IMR-90 (cell line): Measurements from ENCODE around the gene TAAR1. TPM values are rescaled to one million over a fixed set of nuclear protein-coding genes. Genes with fewer than 3 reads are reported as not detected.

Source experiments
- ATAC-seq: fragments of 200-7000 bp; cut with Tn5 transposase; 2 replicates; pipeline ENCODE4 v1.9.1; 2020; ENCODE audit warnings: low read depth, mild to moderate bottlenecking, moderate library complexity
- BruUV-seq: library from RNA; stranded (reverse); fragments of 400-500 nt; replicated peaks from 2 replicates; lab custom pipeline; 2021; lab: Mats Ljungman, UMichigan
- CTCF ChIA-PET: fragments of 300-600 bp; formaldehyde crosslinking; extraction: SDS; loops from one replicate; lab custom pipeline; 2021; ENCODE audit warnings: antibody characterized with exemption; lab: Yijun Ruan, JAX
- POLR2A ChIA-PET: fragments of 300-600 bp; sonication (Branson Sonifier 250); formaldehyde crosslinking; loops from one replicate; lab custom pipeline; 2022; ENCODE audit warnings: antibody characterized with exemption; ENCODE audit not compliant: unreplicated experiment; lab: Charles Lee
- DNase-seq: peaks from one replicate; pipeline ENCODE4 v3.0.0; 2013
- H2AFZ ChIP-seq: replicated peaks from 2 replicates; pipeline ENCODE3; 2013; ENCODE audit warnings: low read length, mild to moderate bottlenecking; ENCODE audit not compliant: poor library complexity
- H2AK5ac ChIP-seq: 2 replicates; pipeline ENCODE4 v1.6.1; 2013; ENCODE audit warnings: low read depth, low read length, inconsistent platforms
- H2AK9ac ChIP-seq: replicated peaks from 2 replicates; pipeline ENCODE3; 2013; ENCODE audit warnings: mild to moderate bottlenecking, low read depth, low read length, moderate library complexity; ENCODE audit not compliant: poor library complexity
- H2BK120ac ChIP-seq: 2 replicates; pipeline ENCODE4 v1.6.1; 2013; ENCODE audit warnings: low read depth, low read length, inconsistent platforms
- H2BK15ac ChIP-seq: 3 replicates; pipeline ENCODE4 v1.6.1; 2013; ENCODE audit warnings: low read depth, low read length, inconsistent platforms
- H2BK20ac ChIP-seq: 2 replicates; pipeline ENCODE4 v1.6.1; 2013; ENCODE audit warnings: low read depth, mild to moderate bottlenecking, inconsistent platforms, low read length, moderate library complexity
- H2BK5ac ChIP-seq: 2 replicates; pipeline ENCODE4 v1.6.1; 2013; ENCODE audit warnings: mild to moderate bottlenecking, low read depth, low read length, inconsistent platforms; ENCODE audit not compliant: poor library complexity, severe bottlenecking
- H3K14ac ChIP-seq: replicated peaks from 2 replicates; pipeline ENCODE4 v1.6.1; 2013; ENCODE audit warnings: low read depth, low read length, inconsistent platforms
- H3K18ac ChIP-seq: 2 replicates; pipeline ENCODE4 v1.6.1; 2013; ENCODE audit warnings: low read depth, low read length, control low read depth
- H3K23ac ChIP-seq: 2 replicates; pipeline ENCODE4 v1.6.1; 2013; ENCODE audit warnings: low read depth, low read length, inconsistent platforms
- H3K27ac ChIP-seq: 2 replicates; pipeline ENCODE4 v1.5.1; 2013; ENCODE audit warnings: mild to moderate bottlenecking, control low read depth, low read length; ENCODE audit not compliant: insufficient read depth
- H3K27me3 ChIP-seq: 2 replicates; pipeline ENCODE4 v1.6.1; 2013; ENCODE audit warnings: low read length; ENCODE audit not compliant: control insufficient read depth, insufficient read depth
- H3K36me3 ChIP-seq: 2 replicates; pipeline ENCODE4 v1.6.1; 2013; ENCODE audit warnings: low read length, mixed read lengths; ENCODE audit not compliant: control insufficient read depth, insufficient read depth
- H3K4ac ChIP-seq: 2 replicates; pipeline ENCODE4 v1.6.1; 2013; ENCODE audit warnings: low read depth, low read length, inconsistent platforms
- H3K4me1 ChIP-seq: 2 replicates; pipeline ENCODE4 v1.6.1; 2013; ENCODE audit warnings: low read length, mixed read lengths; ENCODE audit not compliant: control insufficient read depth, insufficient read depth
- H3K4me2 ChIP-seq: 2 replicates; pipeline ENCODE4 v1.6.1; 2013; ENCODE audit warnings: low read depth, mild to moderate bottlenecking, control low read depth, low read length, moderate library complexity
- H3K4me3 ChIP-seq: 2 replicates; pipeline ENCODE4 v1.5.1; 2013; ENCODE audit warnings: low read depth, mild to moderate bottlenecking, control low read depth, low read length, moderate library complexity; ENCODE audit not compliant: insufficient read depth
- H3K56ac ChIP-seq: 2 replicates; pipeline ENCODE4 v1.6.1; 2013; ENCODE audit warnings: low read length, inconsistent platforms; ENCODE audit not compliant: insufficient read depth; ENCODE audit errors: extremely low read depth
- H3K79me1 ChIP-seq, 2 experiments: 2 replicates each; pipeline ENCODE4 v1.6.1; 2013; ENCODE audit warnings: low read length in 2 of 2, inconsistent platforms in 1 of 2, low read depth in 1 of 2
- H3K9ac ChIP-seq: 2 replicates; pipeline ENCODE4 v1.6.1; 2013; ENCODE audit warnings: low read depth, low read length, control low read depth
- H3K9me1 ChIP-seq: 2 replicates; pipeline ENCODE4 v1.6.1; 2013; ENCODE audit warnings: low read length, inconsistent platforms; ENCODE audit not compliant: insufficient read depth
- H3K9me3 ChIP-seq: 2 replicates; pipeline ENCODE4 v1.6.1; 2013; ENCODE audit warnings: low read length; ENCODE audit not compliant: control insufficient read depth, insufficient read depth
- H4K20me1 ChIP-seq: 2 replicates; pipeline ENCODE4 v1.6.1; 2013; ENCODE audit warnings: low read length, inconsistent platforms; ENCODE audit not compliant: insufficient read depth
- H4K5ac ChIP-seq: 2 replicates; pipeline ENCODE4 v1.6.1; 2013; ENCODE audit warnings: mild to moderate bottlenecking, low read depth, low read length, control low read depth
- H4K8ac ChIP-seq, 2 experiments: 2 replicates each; pipeline ENCODE4 v1.6.1; 2013; ENCODE audit warnings: low read depth in 2 of 2, low read length in 2 of 2, control low read depth in 1 of 2, inconsistent platforms in 1 of 2
- H4K91ac ChIP-seq: 2 replicates; pipeline ENCODE4 v1.6.1; 2013; ENCODE audit warnings: low read depth, low read length, inconsistent platforms; ENCODE audit not compliant: insufficient read depth
- BHLHE40 ChIP-seq: fragments of 150-350 bp; IDR thresholded peaks from 2 replicates; pipeline ENCODE4 v1.6.1; 2016; ENCODE audit warnings: mild to moderate bottlenecking, low read depth, low read length
- CEBPB ChIP-seq: IDR thresholded peaks from 2 replicates; pipeline ENCODE4 v1.6.1; 2012; ENCODE audit warnings: low read depth, low read length, improper control_type of control experiment
- CHD1 ChIP-seq: IDR thresholded peaks from 2 replicates; pipeline ENCODE4 v1.6.1; 2012; ENCODE audit warnings: low read depth, low read length, improper control_type of control experiment
- FOS ChIP-seq: fragments of 150-350 bp; IDR thresholded peaks from 2 replicates; pipeline ENCODE4 v1.6.1; 2016; ENCODE audit warnings: low read depth, low read length
- MAFK ChIP-seq: IDR thresholded peaks from 2 replicates; pipeline ENCODE4 v1.6.1; 2012; ENCODE audit warnings: low read depth, low read length, improper control_type of control experiment
- MAZ ChIP-seq: IDR thresholded peaks from 2 replicates; pipeline ENCODE4 v1.6.1; 2012; ENCODE audit warnings: low read depth, mild to moderate bottlenecking, low read length, improper control_type of control experiment, moderate library complexity, borderline replicate concordance
- MXI1 ChIP-seq: IDR thresholded peaks from 2 replicates; pipeline ENCODE4 v1.6.1; 2012; ENCODE audit warnings: low read depth, mild to moderate bottlenecking, low read length, moderate library complexity, borderline replicate concordance
- NFE2L2 ChIP-seq: fragments of 150-350 bp; IDR thresholded peaks from 2 replicates; pipeline ENCODE4 v1.6.1; 2016; ENCODE audit warnings: low read depth, mild to moderate bottlenecking, low read length
- POLR2A ChIP-seq: IDR thresholded peaks from 2 replicates; pipeline ENCODE4 v1.6.1; 2012; ENCODE audit warnings: mild to moderate bottlenecking, low read depth, low read length
- RAD21 ChIP-seq: IDR thresholded peaks from 2 replicates; pipeline ENCODE4 v1.6.1; 2012; ENCODE audit warnings: low read length, improper control_type of control experiment
- RCOR1 ChIP-seq: IDR thresholded peaks from 2 replicates; pipeline ENCODE4 v1.6.1; 2012; ENCODE audit warnings: mild to moderate bottlenecking, low read length, improper control_type of control experiment; ENCODE audit not compliant: insufficient replicate concordance
- RFX5 ChIP-seq: IDR thresholded peaks from 2 replicates; pipeline ENCODE4 v1.8.0; 2012; ENCODE audit warnings: low read depth, mild to moderate bottlenecking, low read length, moderate library complexity
- SMC3 ChIP-seq: fragments of 150-350 bp; IDR thresholded peaks from 2 replicates; pipeline ENCODE4 v1.6.1; 2016; ENCODE audit warnings: low read depth, mild to moderate bottlenecking, antibody characterized with exemption, low read length, moderate library complexity
- WGBS, 2 experiments: methylation state at CpG; one replicate each; pipeline versions ENCODE4 v1.1.5 to v1.1.7; 2013; ENCODE audit warnings: missing lambda C conversion rate in 2 of 2; ENCODE audit not compliant: insufficient read length in 1 of 2; ENCODE audit errors: extremely low coverage in 2 of 2; 5-methylcytosine and 5-hydroxymethylcytosine counted together
- dilution Hi-C: fragments of 300-500 bp; cut with HindIII; formaldehyde crosslinking; loops from one replicate; pipeline ENCODE4 v1.14.3; 2018; ENCODE audit warnings: low sequenced_read_pairs; ENCODE audit not compliant: unreplicated experiment
- in situ Hi-C: fragments of 300-500 bp; cut with MboI; formaldehyde crosslinking; loops from 3 replicates; pipeline ENCODE4 v1.14.3; 2019; ENCODE audit warnings: low sequenced_read_pairs, inconsistent platforms, mixed read lengths
- intact Hi-C: fragments of 100-400 bp; cut with micrococcal nuclease; formaldehyde crosslinking; loops from 2 replicates; pipeline ENCODE4 v1.10.0; 2022
- polyA plus RNA-seq, 3 experiments: library from polyadenylated mRNA; depleted of rRNA; stranded (reverse); fragments of >200 nt; gene quantifications; 2 replicates each; pipeline ENCODE4 v1.2.3, GENCODE V29; 2012; ENCODE audit warnings: low replicate concordance in 1 of 3
- total RNA-seq: library from RNA; depleted of rRNA; stranded (reverse); fragments of >200 nt; gene quantifications from 2 replicates; pipeline ENCODE4 v1.2.3, GENCODE V29; 2012
- TF ChIP-seq, protein P1 (sequence below): fragments of 150-350 bp; IDR thresholded peaks from 2 replicates; pipeline ENCODE4 v1.6.1; 2016; ENCODE audit warnings: low read depth, mild to moderate bottlenecking, low read length, moderate library complexity, borderline replicate concordance
- TF ChIP-seq, protein P2 (sequence below): fragments of 150-350 bp; IDR thresholded peaks from 2 replicates; pipeline ENCODE4 v1.6.1; 2017; ENCODE audit warnings: mild to moderate bottlenecking, antibody characterized with exemption, low read length, low read depth
- TF ChIP-seq, protein P3 (sequence below): conservative IDR thresholded peaks from 2 replicates; pipeline ENCODE4 v1.5.1; 2012; ENCODE audit warnings: mild to moderate bottlenecking, low read depth, low read length, improper control_type of control experiment

Gene TAAR1
- total and polyA plus RNA-seq, 2 of the 4 experiments (the other 2 are of a cell fraction) = not detected

DNA sequence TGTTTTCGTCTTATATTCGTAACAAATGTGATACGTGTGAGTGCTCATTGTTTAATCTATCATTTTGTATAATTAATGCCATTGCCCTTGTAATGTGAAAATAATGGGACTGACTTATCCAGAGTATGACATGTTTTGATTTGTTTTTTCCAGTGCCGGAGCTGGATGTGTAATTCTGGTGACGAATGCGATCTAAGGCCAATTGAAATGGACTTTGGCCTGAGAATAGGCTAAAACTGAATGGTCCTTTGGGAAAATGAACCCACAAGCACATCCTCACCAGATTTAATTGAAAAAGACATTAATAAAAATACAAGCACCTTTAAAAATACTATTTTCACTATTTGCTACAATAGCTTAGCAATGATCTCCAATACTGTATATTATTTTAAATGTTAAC lies 62.8 kb downstream of the TAAR1 start:
- in situ Hi-C loops (no loop called here), intact Hi-C loops (no loop called here), dilution Hi-C loops (no loop called here)
- DNase-seq (no peak), ATAC-seq (no peak)
- Histone ChIP-seq H2BK120ac (no peak overlapping the region), H3K4ac (no peak overlapping the region), H3K23ac (no peak overlapping the region), H2BK15ac (no peak overlapping the region), H2AFZ (no peak overlapping the region), H3K9ac (no peak overlapping the region), H3K9me3 (no peaks in the 10 kb centered on the region), H2BK20ac (no peak overlapping the region), H3K9me1 (no peaks in the 10 kb centered on the region), H3K4me1 (no peaks in the 10 kb centered on the region), H2AK5ac (no peak overlapping the region), H2AK9ac (no peak overlapping the region), H4K8ac (no peak overlapping the region), H3K14ac (no peak overlapping the region), H3K4me3 (no peak overlapping the region), H3K4me2 (no peak overlapping the region), H3K27ac (no peak overlapping the region), H3K18ac (no peak overlapping the region), H3K36me3 (no peaks in the 10 kb centered on the region), H2BK5ac (no peak overlapping the region), H3K27me3 (peaks cover 37% of the 10 kb centered on the region), H4K5ac (no peak overlapping the region), H3K56ac (no peak overlapping the region), H3K79me1 (no peaks in the 10 kb centered on the region), H4K91ac (no peak overlapping the region), H4K20me1 (no peaks in the 10 kb centered on the region)
- TF ChIP-seq, protein P1, sequence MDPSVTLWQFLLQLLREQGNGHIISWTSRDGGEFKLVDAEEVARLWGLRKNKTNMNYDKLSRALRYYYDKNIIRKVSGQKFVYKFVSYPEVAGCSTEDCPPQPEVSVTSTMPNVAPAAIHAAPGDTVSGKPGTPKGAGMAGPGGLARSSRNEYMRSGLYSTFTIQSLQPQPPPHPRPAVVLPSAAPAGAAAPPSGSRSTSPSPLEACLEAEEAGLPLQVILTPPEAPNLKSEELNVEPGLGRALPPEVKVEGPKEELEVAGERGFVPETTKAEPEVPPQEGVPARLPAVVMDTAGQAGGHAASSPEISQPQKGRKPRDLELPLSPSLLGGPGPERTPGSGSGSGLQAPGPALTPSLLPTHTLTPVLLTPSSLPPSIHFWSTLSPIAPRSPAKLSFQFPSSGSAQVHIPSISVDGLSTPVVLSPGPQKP = no peak
- TF ChIP-seq BHLHE40 = no peak
- no peak for TF ChIP-seq MXI1
- no peak for TF ChIP-seq SMC3
- TF ChIP-seq MAFK = no peak
- TF ChIP-seq, protein P2, sequence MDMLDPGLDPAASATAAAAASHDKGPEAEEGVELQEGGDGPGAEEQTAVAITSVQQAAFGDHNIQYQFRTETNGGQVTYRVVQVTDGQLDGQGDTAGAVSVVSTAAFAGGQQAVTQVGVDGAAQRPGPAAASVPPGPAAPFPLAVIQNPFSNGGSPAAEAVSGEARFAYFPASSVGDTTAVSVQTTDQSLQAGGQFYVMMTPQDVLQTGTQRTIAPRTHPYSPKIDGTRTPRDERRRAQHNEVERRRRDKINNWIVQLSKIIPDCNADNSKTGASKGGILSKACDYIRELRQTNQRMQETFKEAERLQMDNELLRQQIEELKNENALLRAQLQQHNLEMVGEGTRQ = no peak
- TF ChIP-seq, protein P3, sequence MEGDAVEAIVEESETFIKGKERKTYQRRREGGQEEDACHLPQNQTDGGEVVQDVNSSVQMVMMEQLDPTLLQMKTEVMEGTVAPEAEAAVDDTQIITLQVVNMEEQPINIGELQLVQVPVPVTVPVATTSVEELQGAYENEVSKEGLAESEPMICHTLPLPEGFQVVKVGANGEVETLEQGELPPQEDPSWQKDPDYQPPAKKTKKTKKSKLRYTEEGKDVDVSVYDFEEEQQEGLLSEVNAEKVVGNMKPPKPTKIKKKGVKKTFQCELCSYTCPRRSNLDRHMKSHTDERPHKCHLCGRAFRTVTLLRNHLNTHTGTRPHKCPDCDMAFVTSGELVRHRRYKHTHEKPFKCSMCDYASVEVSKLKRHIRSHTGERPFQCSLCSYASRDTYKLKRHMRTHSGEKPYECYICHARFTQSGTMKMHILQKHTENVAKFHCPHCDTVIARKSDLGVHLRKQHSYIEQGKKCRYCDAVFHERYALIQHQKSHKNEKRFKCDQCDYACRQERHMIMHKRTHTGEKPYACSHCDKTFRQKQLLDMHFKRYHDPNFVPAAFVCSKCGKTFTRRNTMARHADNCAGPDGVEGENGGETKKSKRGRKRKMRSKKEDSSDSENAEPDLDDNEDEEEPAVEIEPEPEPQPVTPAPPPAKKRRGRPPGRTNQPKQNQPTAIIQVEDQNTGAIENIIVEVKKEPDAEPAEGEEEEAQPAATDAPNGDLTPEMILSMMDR = no peak
- TF ChIP-seq NFE2L2 = no peak
- no peak for TF ChIP-seq RCOR1
- TF ChIP-seq RFX5 = no peak
- TF ChIP-seq MAZ = no peak
- TF ChIP-seq POLR2A = no peak
- no peak for TF ChIP-seq CEBPB
- TF ChIP-seq FOS = no peak
- no peak for TF ChIP-seq CHD1
- TF ChIP-seq RAD21 = no peak
- no TSS peak for BruUV-seq
- ChIA-PET CTCF (no interaction called here), POLR2A (no interaction called here)
- WGBS, 2 experiments = no CpG with 5 or more reads among the region's 6 CpGs
